Measurements from ENCODE around the gene DDX47. TPM values are rescaled to one million over a fixed set of nuclear protein-coding genes. Genes with fewer than 3 reads are reported as not detected.

The DDX47 gene
- total RNA-seq (100 to 1,000 TPM; 135 to 141 TPM), total RNA-seq (7.2 to 35.7 reads per million in 2 donors)

DNA sequence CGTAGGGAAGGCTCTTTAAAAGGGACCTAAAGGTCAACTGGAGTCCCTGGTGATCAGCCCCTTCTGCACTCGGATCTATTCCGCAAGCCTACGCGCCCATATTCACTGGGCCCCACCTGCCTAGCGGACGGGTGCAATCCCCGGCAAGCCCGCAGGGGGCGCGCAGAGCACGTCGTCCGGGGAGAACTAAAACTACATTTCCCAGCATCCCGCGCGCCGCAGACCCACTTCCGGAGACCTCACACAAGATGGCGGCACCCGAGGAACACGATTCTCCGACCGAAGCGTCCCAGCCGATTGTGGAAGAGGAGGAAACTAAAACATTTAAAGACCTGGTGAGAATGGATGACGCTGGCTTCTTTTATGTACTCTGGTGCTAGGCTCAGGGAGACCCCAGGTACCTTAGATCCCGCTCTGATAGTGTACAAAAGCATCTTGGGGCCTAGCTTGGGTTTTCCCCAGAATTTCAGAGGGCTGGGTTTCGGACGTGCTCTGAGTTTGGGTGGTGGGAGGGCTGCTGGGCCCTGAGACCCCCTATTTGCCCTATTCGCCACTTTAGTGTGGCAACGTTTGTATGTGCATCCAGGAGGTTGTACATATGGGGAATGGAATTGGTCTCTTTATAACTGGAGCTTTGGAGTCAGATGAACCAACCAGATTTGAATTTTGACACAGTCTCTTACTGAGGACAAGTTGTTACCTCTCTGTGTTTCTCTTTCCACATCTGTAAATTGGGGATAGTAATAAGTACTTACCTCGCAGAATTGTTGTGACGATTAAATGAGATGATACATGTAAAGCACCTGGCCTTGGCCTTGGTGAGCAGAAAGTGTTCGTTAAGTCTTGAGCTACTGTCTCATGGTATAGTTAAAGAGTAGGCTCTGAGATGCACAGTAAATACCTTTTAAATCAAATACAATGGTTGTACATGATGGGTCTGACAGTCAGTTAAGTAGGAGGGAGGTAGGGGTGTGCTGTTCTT lies at the start of gene DDX47:
DDX47 (plus strand) TSS at position 227 of the 982 bp plus-strand sequence; CDS start at position 249, 22 bp downstream.
- peaks cover 43% of the 10 kb centered on the region for H3K4me1 Mint-ChIP-seq

GRCh38 chr12:12764824-12765223 lies 48.3 kb upstream of the DDX47 start:
- H3K9me3 ChIP-seq (ENCODE audit: control insufficient read depth, low read length, poor library complexity, severe bottlenecking), result peaks cover 5% of the 10 kb centered on the region
- DNase-seq (no peak), ATAC-seq (no peak)
- H3K4me3 Mint-ChIP-seq, result no peak overlapping the region
- no peaks in the 10 kb centered on the region for H3K27me3 Mint-ChIP-seq
- peaks cover 4% of the 10 kb centered on the region for H3K36me3 Mint-ChIP-seq (ENCODE audit: low read depth)
- H3K4me1 Mint-ChIP-seq, result peaks cover 7% of the 10 kb centered on the region
- no peak overlapping the region for H3K27ac Mint-ChIP-seq

More for the DNA sequence above, at the start of gene DDX47:
- peak; percentile 94 for ATAC-seq
- H3K27ac Mint-ChIP-seq, result peak within 1 kb of the TSS; percentile 97
- peaks cover 14% of the 10 kb centered on the region for H3K36me3 Mint-ChIP-seq (ENCODE audit: low read depth)
- H3K9me3 ChIP-seq (ENCODE audit: control insufficient read depth, low read length, poor library complexity, severe bottlenecking), result no peaks in the 10 kb centered on the region
- peak; percentile 91 to 99 (median 97) for DNase-seq
- H3K27me3 Mint-ChIP-seq, result no peaks in the 10 kb centered on the region
- peak within 1 kb of the TSS; percentile 97 for H3K4me3 Mint-ChIP-seq

DNA sequence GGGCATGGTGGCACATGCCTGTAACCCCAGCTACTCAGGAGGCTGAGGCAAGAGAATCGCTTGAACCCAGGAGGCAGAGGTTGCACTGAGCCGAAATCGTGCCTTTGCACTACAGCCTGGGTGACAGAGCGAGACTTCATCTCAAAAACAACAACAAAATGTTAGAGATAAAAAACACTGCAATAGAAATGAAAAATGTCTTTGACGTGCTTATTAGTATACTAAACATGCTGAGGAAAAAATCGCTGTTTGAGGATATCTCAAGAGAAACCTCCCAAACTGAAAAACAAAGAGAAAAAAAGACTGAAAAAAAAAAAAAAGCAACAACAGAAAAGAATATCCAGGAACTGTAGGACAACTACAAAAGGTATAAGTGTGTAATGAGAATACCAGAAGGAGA lies 42.9 kb upstream of the DDX47 start:
- H3K9me3 ChIP-seq (ENCODE audit: control insufficient read depth, low read length, poor library complexity, severe bottlenecking), result peaks cover 5% of the 10 kb centered on the region
- H3K36me3 Mint-ChIP-seq (ENCODE audit: low read depth), result peaks cover 2% of the 10 kb centered on the region
- DNase-seq (no peak), ATAC-seq (no peak)
- no peak overlapping the region for H3K4me3 Mint-ChIP-seq
- H3K4me1 Mint-ChIP-seq, result no peaks in the 10 kb centered on the region
- H3K27ac Mint-ChIP-seq, result peak overlapping the region; percentile 61
- H3K27me3 Mint-ChIP-seq, result no peaks in the 10 kb centered on the region

GRCh38 chr12:12774791-12775190 lies 38.4 kb upstream of the DDX47 start:
- H3K27ac Mint-ChIP-seq, result no peak overlapping the region
- no peaks in the 10 kb centered on the region for H3K9me3 ChIP-seq (ENCODE audit: control insufficient read depth, low read length, poor library complexity, severe bottlenecking)
- no peak overlapping the region for H3K4me3 Mint-ChIP-seq
- DNase-seq (no peak), ATAC-seq (no peak)
- peaks cover under 1% of the 10 kb centered on the region for H3K36me3 Mint-ChIP-seq (ENCODE audit: low read depth)
- H3K4me1 Mint-ChIP-seq, result no peaks in the 10 kb centered on the region
- H3K27me3 Mint-ChIP-seq, result no peaks in the 10 kb centered on the region

- Mint-ChIP-seq H3K27me3 (no peaks in the 10 kb centered on the region), H3K27ac (peak overlapping the region; percentile 41), H3K4me1 (no peaks in the 10 kb centered on the region), H3K4me3 (no peak overlapping the region), H3K36me3 (ENCODE audit: low read depth) (no peaks in the 10 kb centered on the region)
- no peaks in the 10 kb centered on the region for H3K9me3 ChIP-seq (ENCODE audit: control insufficient read depth, low read length, poor library complexity, severe bottlenecking)
- ATAC-seq (no peak), DNase-seq (no peak)
Measured at GRCh38 chr12:12776261-12776660, 36.9 kb upstream of the DDX47 start.

GRCh38 chr12:12777092-12777491 lies 36.1 kb upstream of the DDX47 start:
- DNase-seq (no peak), ATAC-seq (no peak)
- H3K9me3 ChIP-seq (ENCODE audit: control insufficient read depth, low read length, poor library complexity, severe bottlenecking), result no peaks in the 10 kb centered on the region
- H3K27ac Mint-ChIP-seq, result no peak overlapping the region
- H3K36me3 Mint-ChIP-seq (ENCODE audit: low read depth), result no peaks in the 10 kb centered on the region
- no peaks in the 10 kb centered on the region for H3K27me3 Mint-ChIP-seq
- no peaks in the 10 kb centered on the region for H3K4me1 Mint-ChIP-seq
- no peak overlapping the region for H3K4me3 Mint-ChIP-seq

- no peaks in the 10 kb centered on the region for H3K27me3 Mint-ChIP-seq
- H3K27ac Mint-ChIP-seq, result peak overlapping the region; percentile 5
- H3K36me3 Mint-ChIP-seq (ENCODE audit: low read depth), result peaks cover 3% of the 10 kb centered on the region
- DNase-seq (no peak), ATAC-seq (no peak)
- no peaks in the 10 kb centered on the region for H3K9me3 ChIP-seq (ENCODE audit: control insufficient read depth, low read length, poor library complexity, severe bottlenecking)
- H3K4me3 Mint-ChIP-seq, result no peak overlapping the region
- H3K4me1 Mint-ChIP-seq, result no peaks in the 10 kb centered on the region
Measured at GRCh38 chr12:12779007-12779406, 34.1 kb upstream of the DDX47 start.

DNA sequence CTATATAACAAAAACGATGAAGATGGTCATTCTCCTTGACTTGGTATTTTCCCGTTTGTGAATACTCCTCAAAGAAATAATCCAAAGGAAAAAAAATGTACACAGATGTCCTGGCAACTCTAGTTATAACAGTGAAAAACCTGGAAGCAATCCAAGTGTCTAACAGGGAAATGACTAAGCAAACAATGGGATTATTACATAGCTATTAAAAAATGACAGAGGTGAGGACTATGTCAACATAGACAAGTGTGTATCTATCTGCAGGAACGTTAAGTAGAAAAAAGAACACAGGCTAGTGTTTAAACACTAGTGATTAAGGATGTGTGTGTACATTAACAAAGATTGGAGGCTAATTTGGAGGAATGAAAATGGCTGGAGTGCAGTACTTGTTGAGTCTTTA lies 33.6 kb upstream of the DDX47 start:
- peaks cover 3% of the 10 kb centered on the region for H3K36me3 Mint-ChIP-seq (ENCODE audit: low read depth)
- ATAC-seq, result no peak
- no peak overlapping the region for H3K4me3 Mint-ChIP-seq

DNA sequence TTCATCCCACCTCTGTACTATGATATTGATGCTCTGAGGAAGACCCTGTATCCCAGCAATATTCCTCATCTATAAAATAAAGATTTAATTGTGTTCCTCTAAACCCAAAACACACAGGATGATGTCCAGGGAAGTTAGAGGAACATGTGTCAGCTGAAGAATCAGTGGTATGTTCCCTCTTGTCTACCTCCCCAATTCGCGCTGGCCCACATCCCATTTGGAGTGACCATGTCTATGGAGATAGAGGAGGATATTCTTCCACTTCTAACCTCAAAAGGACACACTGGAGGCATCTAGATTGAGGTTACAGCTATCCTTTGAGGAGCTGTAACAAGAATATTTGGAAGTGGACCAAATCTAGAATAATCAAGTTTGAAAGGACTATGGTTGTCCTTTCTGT lies 29.0 kb upstream of the DDX47 start:
- peaks cover 3% of the 10 kb centered on the region for H3K36me3 Mint-ChIP-seq (ENCODE audit: low read depth)
- H3K27ac Mint-ChIP-seq, result no peak overlapping the region
- no peaks in the 10 kb centered on the region for H3K9me3 ChIP-seq (ENCODE audit: control insufficient read depth, low read length, poor library complexity, severe bottlenecking)
- peaks cover 11% of the 10 kb centered on the region for H3K4me1 Mint-ChIP-seq
- ATAC-seq (no peak), DNase-seq (no peak)
- H3K27me3 Mint-ChIP-seq, result no peaks in the 10 kb centered on the region
- H3K4me3 Mint-ChIP-seq, result no peak overlapping the region

More for the DNA sequence above, 33.6 kb upstream of the DDX47 start:
- DNase-seq, result no peak
- Mint-ChIP-seq H3K4me1 (no peaks in the 10 kb centered on the region), H3K27ac (no peak overlapping the region), H3K27me3 (no peaks in the 10 kb centered on the region)
- H3K9me3 ChIP-seq (ENCODE audit: control insufficient read depth, low read length, poor library complexity, severe bottlenecking), result no peaks in the 10 kb centered on the region

DNA sequence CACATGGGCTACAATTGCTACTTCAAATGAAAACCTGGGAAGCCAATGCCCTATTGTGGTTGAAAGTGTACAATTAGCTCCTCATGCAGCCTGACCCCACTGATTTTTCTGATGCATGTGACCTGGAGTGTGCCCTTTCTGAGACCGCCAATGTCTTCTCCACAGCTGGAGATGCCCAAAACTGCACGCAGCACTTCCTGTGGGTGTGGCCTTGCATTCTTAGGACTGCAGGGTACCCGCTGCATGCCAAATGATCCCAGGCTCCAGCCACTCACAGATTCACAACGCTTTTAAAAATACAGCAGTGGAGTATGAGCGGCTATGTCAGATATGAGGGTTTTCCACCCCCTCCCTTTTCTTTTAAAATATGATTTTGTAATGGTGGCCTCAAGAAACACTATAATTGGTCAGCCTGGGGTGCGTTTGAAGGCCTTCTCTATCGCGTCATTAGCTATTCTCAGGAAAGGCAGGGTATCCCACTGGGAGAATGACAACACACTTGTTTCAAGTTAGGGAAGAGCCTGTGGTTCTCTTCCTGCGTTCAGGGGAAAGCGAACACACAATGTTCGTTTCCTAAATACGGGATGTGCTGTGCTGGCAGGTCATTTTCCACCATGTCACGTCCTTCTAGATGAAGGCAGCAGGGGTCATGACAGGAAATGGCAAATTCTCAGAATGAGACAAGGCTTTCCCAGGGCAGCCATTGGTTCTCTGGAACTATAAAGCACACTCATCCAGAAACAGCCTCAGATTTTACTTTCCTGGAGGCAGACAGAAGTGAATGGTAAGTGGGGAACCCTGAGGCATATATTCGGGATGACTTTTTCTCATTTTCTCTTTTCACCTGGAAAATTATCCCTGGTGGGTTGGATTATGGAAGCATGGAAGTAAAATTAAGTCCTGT lies 28.0 kb upstream of the DDX47 start, which contains the start of gene APOLD1:
APOLD1 (plus strand) TSS at position 749 of the 904 bp plus-strand sequence; CDS start at position 782, 33 bp downstream.
- Mint-ChIP-seq H3K36me3 (ENCODE audit: low read depth) (peaks cover 3% of the 10 kb centered on the region), H3K4me3 (peak within 1 kb of the TSS; percentile 89), H3K4me1 (peaks cover 12% of the 10 kb centered on the region), H3K27me3 (no peaks in the 10 kb centered on the region), H3K27ac (no peak within 1 kb of the TSS)
- no peaks in the 10 kb centered on the region for H3K9me3 ChIP-seq (ENCODE audit: control insufficient read depth, low read length, poor library complexity, severe bottlenecking)
- ATAC-seq, result no peak
- no peak for DNase-seq

DNA sequence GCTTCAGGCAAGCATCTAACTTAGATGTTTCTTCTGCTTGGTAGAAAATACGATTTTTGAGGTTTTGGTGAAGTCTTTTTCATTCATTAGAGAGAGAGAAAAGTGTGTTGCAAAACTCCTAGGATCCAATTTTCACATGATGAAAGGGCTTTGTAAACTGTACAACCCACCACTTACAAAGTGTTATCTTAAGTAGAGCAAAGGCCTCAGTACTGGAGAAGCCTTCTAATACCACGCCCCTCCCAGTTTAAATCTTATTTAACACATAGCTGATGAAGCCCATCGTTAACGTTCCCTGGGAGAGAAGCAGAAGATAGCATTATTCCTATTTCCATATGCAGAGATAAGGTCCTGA lies 26.8 kb upstream of the DDX47 start:
- Mint-ChIP-seq H3K4me3 (peak overlapping the region; percentile 89), H3K27me3 (no peaks in the 10 kb centered on the region), H3K36me3 (ENCODE audit: low read depth) (peaks cover 3% of the 10 kb centered on the region), H3K4me1 (peaks cover 12% of the 10 kb centered on the region), H3K27ac (no peak overlapping the region)
- ATAC-seq (peak; percentile 8), DNase-seq (no peak)
- H3K9me3 ChIP-seq (ENCODE audit: control insufficient read depth, low read length, poor library complexity, severe bottlenecking), result no peaks in the 10 kb centered on the region

DNA sequence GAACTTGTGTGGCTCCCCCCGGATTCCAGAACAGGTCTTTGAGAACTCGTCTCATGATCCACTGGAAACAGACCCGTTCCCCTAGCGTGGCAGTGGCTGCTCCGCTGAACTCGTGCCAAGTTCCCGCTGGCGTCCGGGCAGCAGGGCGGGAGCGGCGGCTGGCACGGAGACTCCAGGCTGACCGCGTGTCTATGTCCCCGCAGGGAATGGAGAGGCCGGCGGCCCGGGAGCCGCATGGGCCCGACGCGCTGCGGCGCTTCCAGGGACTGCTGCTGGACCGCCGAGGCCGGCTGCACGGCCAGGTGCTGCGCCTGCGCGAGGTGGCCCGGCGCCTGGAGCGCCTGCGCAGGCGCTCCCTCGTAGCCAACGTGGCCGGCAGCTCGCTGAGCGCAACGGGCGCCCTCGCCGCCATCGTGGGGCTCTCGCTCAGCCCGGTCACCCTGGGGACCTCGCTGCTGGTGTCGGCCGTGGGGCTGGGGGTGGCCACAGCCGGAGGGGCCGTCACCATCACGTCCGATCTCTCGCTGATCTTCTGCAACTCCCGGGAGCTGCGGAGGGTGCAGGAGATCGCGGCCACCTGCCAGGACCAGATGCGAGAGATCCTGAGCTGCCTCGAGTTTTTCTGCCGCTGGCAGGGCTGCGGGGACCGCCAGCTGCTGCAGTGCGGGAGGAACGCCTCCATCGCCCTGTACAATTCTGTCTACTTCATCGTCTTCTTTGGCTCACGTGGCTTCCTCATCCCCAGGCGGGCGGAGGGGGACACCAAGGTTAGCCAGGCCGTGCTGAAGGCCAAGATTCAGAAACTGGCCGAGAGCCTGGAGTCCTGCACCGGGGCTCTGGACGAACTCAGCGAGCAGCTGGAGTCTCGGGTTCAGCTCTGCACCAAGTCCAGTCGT lies 26.2 kb upstream of the DDX47 start:
- Mint-ChIP-seq H3K4me1 (peaks cover 12% of the 10 kb centered on the region), H3K36me3 (ENCODE audit: low read depth) (peaks cover 3% of the 10 kb centered on the region), H3K27ac (peak overlapping the region; percentile 66), H3K27me3 (no peaks in the 10 kb centered on the region), H3K4me3 (peak overlapping the region; percentile 89)
- DNase-seq (peak; percentile 55 to 76 (median 68)), ATAC-seq (peak; percentile 90)
- H3K9me3 ChIP-seq (ENCODE audit: control insufficient read depth, low read length, poor library complexity, severe bottlenecking), result no peaks in the 10 kb centered on the region

Data from T-helper 17 cell (primary cell).